Stomach (tissue), 9 donors: ENCODE measurements around the gene NME2. TPM values are rescaled to one million over a fixed set of nuclear protein-coding genes. Genes with fewer than 3 reads are reported as not detected.

Experiments used
- DNase-seq, 2 donors: peaks; one replicate each; pipeline versions ENCODE4 v3.0.0 to v3.0.0-alpha.2; 2013 to 2019
- H3K27ac ChIP-seq, 5 donors: fragments of 200-600 bp in 4 of 5; sonication (generic) in 4 of 5; one replicate each; pipeline ENCODE4 v1.5.1; 2013 to 2019; ENCODE audit warnings: mild to moderate bottlenecking in 1 of 5, moderate library complexity in 1 of 5
- H3K27me3 ChIP-seq, 3 donors: fragments of 200-600 bp; sonication (generic); one replicate each; pipeline ENCODE4 v1.5.1; 2017 to 2019; ENCODE audit warnings: mixed run types in 1 of 3
- H3K36me3 ChIP-seq, 4 donors: fragments of 200-600 bp; sonication (generic); 1 replicate in 3 of 4; 2 replicates in 1 of 4; pipeline ENCODE4 v1.5.1; 2016 to 2019
- H3K4me1 ChIP-seq, 4 donors: fragments of 200-600 bp; sonication (generic); one replicate each; pipeline ENCODE4 v1.5.1; 2016 to 2019
- H3K4me3 ChIP-seq, 4 donors: fragments of 200-600 bp; sonication (generic) in 3 of 4; one replicate each; pipeline ENCODE4 v1.5.1; 2016 to 2019; ENCODE audit warnings: mild to moderate bottlenecking in 1 of 4
- H3K9me3 ChIP-seq, 4 donors: fragments of 200-600 bp; sonication (generic); one replicate each; pipeline ENCODE4 v1.5.1; 2016 to 2019
- EP300 ChIP-seq: sonication (generic); formaldehyde crosslinking; IDR thresholded peaks from one replicate; pipeline ENCODE4 v1.6.1; 2017; ENCODE audit warnings: antibody characterized with exemption
- POLR2A ChIP-seq, 4 donors: fragments of 450-650 bp; IDR thresholded peaks; one replicate each; pipeline ENCODE4 v1.6.1; 2016; ENCODE audit warnings: antibody characterized with exemption in 4 of 4, control low read depth in 2 of 4, mild to moderate bottlenecking in 1 of 4, moderate library complexity in 1 of 4
- POLR2AphosphoS5 ChIP-seq, 3 donors: sonication (generic); formaldehyde crosslinking; IDR thresholded peaks; one replicate each; pipeline ENCODE4 v1.6.1; 2016; ENCODE audit warnings: antibody characterized with exemption in 3 of 3
- WGBS, 5 donors: extraction: QIAGEN DNeasy Blood & Tissue Kit in 3 of 5; methylation state at CpG; one replicate each; pipeline versions ENCODE4 v1.1.5 to v1.1.7; 2013 to 2018; 5-methylcytosine and 5-hydroxymethylcytosine counted together
- intact Hi-C: fragments of 100-400 bp; cut with DNase I; formaldehyde crosslinking; loops from one replicate; pipeline ENCODE4 v1.15.1; 2023; ENCODE audit warnings: low total_unique reads
- polyA plus RNA-seq, 3 donors: library from polyadenylated mRNA; stranded (reverse); fragments of 200-250 nt; gene quantifications; one replicate each; pipeline ENCODE4 v1.2.3, GENCODE V29; 2013
- total RNA-seq, 5 donors: library from RNA; depleted of rRNA; stranded (reverse); fragments of >200 nt; gene quantifications; one replicate each; pipeline versions ENCODE4 v1.1.0 to v1.2.3, GENCODE V29; 2014 to 2016
- TF ChIP-seq, protein P1 (sequence below), 7 experiments: fragments of 450-650 bp in 4 of 7; fragments of 200-600 bp in 3 of 7; sonication (generic) in 3 of 7; IDR thresholded peaks; one replicate each; pipeline ENCODE4 v1.5.1; 2016 to 2019; ENCODE audit warnings: antibody characterized with exemption in 7 of 7, control low read depth in 2 of 7, mild to moderate bottlenecking in 1 of 7
- donor health status: healthy with polysubstance abuse.
- donor health status: Bipolar disorder and iron deficiency.
- donor health status: healthy.

Gene NME2
- total and polyA plus RNA-seq, 8 donors = 127 to 877 (median 305) TPM

DNA sequence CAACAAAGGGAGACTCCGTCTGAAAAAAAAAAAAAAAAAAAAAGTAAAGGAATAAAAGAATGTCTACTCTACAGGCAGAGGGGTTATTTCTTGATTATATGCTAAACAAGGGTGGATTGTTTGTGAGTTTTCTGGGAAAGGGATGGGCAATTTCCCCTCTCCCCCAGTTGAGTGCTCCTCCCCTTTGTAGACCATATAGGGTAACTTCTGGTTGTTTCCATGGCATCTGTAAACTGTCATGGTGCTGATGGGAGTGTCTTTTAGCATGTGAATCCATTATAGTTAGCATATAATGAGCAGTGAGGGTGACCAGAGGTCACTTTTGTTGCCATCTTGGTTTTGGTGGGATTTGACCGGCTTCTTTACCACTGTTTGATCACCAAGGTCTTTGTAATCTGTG lies 17.0 kb upstream of the NME2 start:
- TF ChIP-seq, protein P1, sequence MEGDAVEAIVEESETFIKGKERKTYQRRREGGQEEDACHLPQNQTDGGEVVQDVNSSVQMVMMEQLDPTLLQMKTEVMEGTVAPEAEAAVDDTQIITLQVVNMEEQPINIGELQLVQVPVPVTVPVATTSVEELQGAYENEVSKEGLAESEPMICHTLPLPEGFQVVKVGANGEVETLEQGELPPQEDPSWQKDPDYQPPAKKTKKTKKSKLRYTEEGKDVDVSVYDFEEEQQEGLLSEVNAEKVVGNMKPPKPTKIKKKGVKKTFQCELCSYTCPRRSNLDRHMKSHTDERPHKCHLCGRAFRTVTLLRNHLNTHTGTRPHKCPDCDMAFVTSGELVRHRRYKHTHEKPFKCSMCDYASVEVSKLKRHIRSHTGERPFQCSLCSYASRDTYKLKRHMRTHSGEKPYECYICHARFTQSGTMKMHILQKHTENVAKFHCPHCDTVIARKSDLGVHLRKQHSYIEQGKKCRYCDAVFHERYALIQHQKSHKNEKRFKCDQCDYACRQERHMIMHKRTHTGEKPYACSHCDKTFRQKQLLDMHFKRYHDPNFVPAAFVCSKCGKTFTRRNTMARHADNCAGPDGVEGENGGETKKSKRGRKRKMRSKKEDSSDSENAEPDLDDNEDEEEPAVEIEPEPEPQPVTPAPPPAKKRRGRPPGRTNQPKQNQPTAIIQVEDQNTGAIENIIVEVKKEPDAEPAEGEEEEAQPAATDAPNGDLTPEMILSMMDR (IDR thresholded peaks at IDR 0.05) = no peak
- TF ChIP-seq EP300 (no peak), POLR2A (IDR thresholded peaks at IDR 0.05) (no peak), POLR2AphosphoS5 (IDR thresholded peaks at IDR 0.05) (no peak)
- H3K27ac ChIP-seq = no peak overlapping the region
- no peaks in the 10 kb centered on the region for H3K27me3 ChIP-seq
- DNase-seq = no peak
- H3K9me3 ChIP-seq = no peaks in the 10 kb centered on the region
- H3K4me1 ChIP-seq = peaks cover 4 to 14% (median 8%) of the 10 kb centered on the region in 4 donors
- WGBS, 5 donors = 81 to 93% (median 90%) methylated on average over 1 to 2 of the region's 2 CpGs
- intact Hi-C loops = no loop called here
- H3K4me3 ChIP-seq = no peak overlapping the region
- H3K36me3 ChIP-seq = no peaks in the 10 kb centered on the region

DNA sequence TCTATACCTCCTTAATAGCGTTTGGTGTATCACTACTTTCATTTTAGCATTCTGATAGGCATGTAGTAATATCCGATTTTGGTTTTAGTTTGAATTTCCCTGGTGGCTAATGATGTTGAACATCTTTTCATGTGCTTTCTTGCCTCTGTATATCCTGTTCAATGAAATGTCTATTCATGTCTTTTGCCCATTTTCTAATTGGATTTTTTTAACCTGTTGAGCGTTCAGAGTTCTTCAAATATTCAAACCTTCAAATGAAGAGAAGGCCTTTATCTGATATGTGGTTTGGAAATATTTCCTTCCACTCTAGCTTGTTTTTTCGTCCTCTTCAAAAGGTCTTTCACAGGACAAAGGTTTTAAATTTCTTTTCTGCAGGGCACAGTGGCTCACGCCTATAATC lies 15.3 kb upstream of the NME2 start:
- H3K4me1 ChIP-seq = peaks cover 11 to 30% (median 19%) of the 10 kb centered on the region in 4 donors
- no peak overlapping the region for H3K27ac ChIP-seq
- 76 to 82% (median 78%) methylated on average over 5 of the region's 5 CpGs for WGBS, 5 donors
- TF ChIP-seq POLR2AphosphoS5 (IDR thresholded peaks at IDR 0.05) = no peak
- TF ChIP-seq, protein P1 (IDR thresholded peaks at IDR 0.05) = no peak
- no peak for TF ChIP-seq EP300
- no peak for TF ChIP-seq POLR2A (IDR thresholded peaks at IDR 0.05)
- intact Hi-C loops = loop anchor here (5.0 kb wide), 1 partner anchor 149 kb away; no protein-coding TSS in a partner anchor
- no peaks in the 10 kb centered on the region for H3K9me3 ChIP-seq
- H3K4me3 ChIP-seq = no peak overlapping the region
- H3K27me3 ChIP-seq = no peaks in the 10 kb centered on the region
- H3K36me3 ChIP-seq = no peaks in the 10 kb centered on the region
- no peak for DNase-seq

DNA sequence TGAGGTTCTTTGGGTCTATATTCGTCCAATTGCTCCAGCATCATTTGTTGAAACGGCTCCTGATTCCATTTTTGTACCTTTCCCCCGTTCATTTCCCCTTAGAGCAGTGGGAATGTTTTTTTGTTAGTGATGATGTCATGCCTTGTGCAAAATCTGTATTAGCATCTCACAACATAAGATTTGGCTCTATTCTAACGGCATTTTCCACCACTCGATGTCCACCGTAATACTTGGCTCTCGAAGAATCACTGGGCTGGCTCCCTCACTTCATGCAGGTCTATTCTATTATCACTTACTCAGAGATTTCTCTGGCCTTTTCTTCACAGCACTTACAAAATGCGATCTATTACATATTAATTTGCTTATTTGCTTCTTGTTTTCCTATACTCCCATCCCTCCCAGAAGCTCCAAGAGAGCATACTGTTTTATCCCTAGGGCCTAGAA lies 13.4 kb upstream of the NME2 start:
- peak in 1 of 2 donors; percentile 64 for DNase-seq
- Histone ChIP-seq H3K4me1 (peaks cover 11 to 30% (median 19%) of the 10 kb centered on the region in 4 donors), H3K27ac (peak overlapping the region; percentile 79 to 88 (median 86)), H3K27me3 (no peaks in the 10 kb centered on the region), H3K9me3 (no peaks in the 10 kb centered on the region), H3K4me3 (peak overlapping the region; percentile 31 to 96 (median 78)), H3K36me3 (peaks cover 0 to 11% (median 7%) of the 10 kb centered on the region in 4 donors)
- WGBS, 5 donors = 9 to 16% (median 12%) methylated on average over 8 of the region's 8 CpGs
- TF ChIP-seq EP300 (no peak), POLR2A (IDR thresholded peaks at IDR 0.05) (no peak), POLR2AphosphoS5 (IDR thresholded peaks at IDR 0.05) (no peak)
- TF ChIP-seq, protein P1 (IDR thresholded peaks at IDR 0.05) = no peak
- intact Hi-C loops = loop anchor here (5.0 kb wide), 1 partner anchor 150 kb away; no protein-coding TSS in a partner anchor

DNA sequence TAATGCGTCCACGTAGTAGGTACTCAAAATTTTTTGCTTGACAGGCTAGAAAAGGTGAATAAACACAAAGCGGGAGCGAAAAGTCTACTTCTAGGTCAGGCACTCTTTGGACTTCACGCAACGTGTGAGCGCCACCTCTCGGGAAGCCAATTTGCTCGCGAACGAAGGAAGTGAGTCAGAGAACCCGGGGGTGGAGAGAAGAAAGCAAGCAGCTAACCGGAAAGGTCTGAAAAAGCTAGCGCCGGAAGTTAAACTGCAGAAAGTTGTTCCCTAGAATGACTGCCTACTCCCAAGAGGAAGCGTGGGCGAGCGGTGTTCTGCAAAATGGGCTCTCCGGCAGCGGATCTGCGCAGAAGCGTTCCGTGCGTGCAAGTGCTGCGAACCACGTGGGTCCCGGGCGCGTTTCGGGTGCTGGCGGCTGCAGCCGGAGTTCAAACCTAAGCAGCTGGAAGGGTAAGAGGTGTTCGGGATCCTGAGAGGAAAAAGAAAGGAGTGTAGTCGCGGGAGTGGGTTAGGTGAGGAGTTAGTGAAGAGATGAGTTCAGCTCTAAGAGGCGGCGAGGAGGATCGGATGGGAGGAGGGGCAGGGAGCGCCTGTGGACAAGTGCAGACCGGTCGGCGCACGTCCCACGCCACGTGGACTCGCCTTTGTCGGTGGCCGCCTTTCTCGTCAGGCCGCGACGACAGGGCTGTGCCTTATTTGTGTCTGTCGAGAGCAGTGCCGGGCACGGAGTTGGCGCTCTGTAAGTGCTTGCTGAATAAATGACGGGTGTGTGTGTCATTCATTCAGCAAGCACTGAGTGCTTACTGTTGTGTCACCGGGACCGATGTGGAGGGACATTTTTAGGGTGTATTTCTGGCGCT lies 12.8 kb upstream of the NME2 start, which contains the start of gene NME1:
Gene NME1 (plus strand): TSS at position 350 of the 863 bp plus-strand sequence. CDS start 2,096 bp downstream, outside the sequence.
- Histone ChIP-seq H3K9me3 (no peaks in the 10 kb centered on the region), H3K27ac (peak within 1 kb of the TSS; percentile 79 to 88 (median 86)), H3K36me3 (peaks cover 0 to 17% (median 12%) of the 10 kb centered on the region in 4 donors), H3K27me3 (no peaks in the 10 kb centered on the region), H3K4me1 (peaks cover 11 to 30% (median 19%) of the 10 kb centered on the region in 4 donors), H3K4me3 (peak within 1 kb of the TSS; percentile 60 to 96 (median 78))
- intact Hi-C loops = loop anchor here (5.0 kb wide), 1 partner anchor 151 kb away; no protein-coding TSS in a partner anchor
- DNase-seq = peak; percentile 97 to 99
- TF ChIP-seq EP300 = no peak
- TF ChIP-seq, protein P1 (IDR thresholded peaks at IDR 0.05) = peak in 5 of 7 experiments; percentile 53 to 95 (median 75)
- no peak for TF ChIP-seq POLR2A (IDR thresholded peaks at IDR 0.05)
- peak; percentile 76 to 96 (median 93) for TF ChIP-seq POLR2AphosphoS5 (IDR thresholded peaks at IDR 0.05)
- 0 to 1% (median 0%) methylated on average over 58 to 60 of the region's 60 CpGs for WGBS, 5 donors
